Right forelimb (tissue), 1 donor: ENCODE measurements around the gene OR2B2.
"Not testable (repeated sequence)": the region's sequence is repeated elsewhere in the genome, so short reads cannot be mapped to it uniquely, and the experiment has no call there.

Experiments used
- DNase-seq: peaks from one replicate; pipeline ENCODE4 v3.0.0-alpha.2; 2018

Gene OR2B2

DNA sequence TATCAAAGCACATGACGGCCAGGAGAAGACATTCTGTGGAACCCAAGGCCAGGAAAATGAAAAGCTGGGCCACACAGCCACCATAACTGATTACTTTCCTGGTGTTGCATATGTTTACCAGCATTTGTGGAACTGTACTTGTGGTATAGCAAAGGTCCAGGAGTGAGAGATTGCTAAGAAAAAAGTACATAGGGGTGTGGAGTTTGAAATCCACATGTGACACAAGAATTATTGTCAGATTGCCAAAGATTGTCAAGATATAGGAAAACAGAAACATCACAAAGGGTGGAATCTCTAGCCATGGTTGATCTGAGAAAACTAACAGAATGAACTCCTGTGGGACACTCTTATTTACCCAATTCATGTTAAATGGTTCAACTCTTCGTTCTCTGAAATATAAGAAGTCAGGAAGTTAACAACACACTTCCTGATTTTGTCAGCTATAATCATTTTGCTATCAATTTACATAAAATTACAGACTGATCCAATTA, at the start of gene OR2B2:
Gene OR2B2 (minus strand): TSS at position 441 of the 491 bp plus-strand sequence. CDS start 77 bp downstream, at position 364.
- DNase-seq = no peak

GRCh38 chr6:27957516-27957915, 45.3 kb upstream of the OR2B2 start:
- no peak for DNase-seq

DNA sequence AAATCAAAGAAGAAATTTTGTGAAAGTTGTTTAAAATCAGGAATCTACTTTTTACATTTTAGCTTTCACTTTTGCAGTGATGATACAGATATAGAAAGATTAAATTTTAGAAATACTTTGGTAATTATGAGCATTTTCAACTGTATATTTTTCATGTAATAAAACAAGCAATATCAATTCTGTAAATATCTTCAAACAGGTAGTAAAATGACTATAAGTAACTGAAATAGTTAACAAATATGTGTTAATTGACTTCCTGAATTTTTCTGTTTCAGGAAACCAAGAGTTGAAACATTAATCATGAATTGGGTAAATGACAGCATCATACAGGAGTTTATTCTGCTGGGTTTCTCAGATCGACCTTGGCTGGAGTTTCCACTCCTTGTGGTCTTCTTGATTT, 44.7 kb upstream of the OR2B2 start, which contains the start of gene OR2B6:
Gene OR2B6 (plus strand): TSS at position 301 of the 400 bp plus-strand sequence. CDS start 0 bp downstream, at position 301.
- DNase-seq = no peak

GRCh38 chr6:27951040-27951439, 38.8 kb upstream of the OR2B2 start:
- no peak for DNase-seq

DNA sequence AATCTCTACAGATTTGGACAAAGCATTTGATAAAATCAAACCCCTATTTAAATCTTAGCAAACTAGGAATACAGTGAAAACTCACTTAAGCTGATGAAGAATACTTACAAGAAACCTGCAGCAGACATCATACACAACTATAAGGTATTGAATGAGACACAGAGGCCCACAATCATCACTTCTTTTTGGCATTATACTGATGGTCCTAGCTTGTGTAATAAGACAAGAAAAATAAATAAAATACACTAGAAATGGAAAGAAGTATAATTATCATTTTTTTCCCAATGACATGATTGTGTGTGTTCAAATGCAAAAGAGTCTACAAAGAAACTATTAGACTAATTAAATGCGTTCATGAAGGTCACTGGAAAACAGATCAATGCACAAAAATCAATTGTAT, 36.0 kb upstream of the OR2B2 start:
- DNase-seq = no peak

DNA sequence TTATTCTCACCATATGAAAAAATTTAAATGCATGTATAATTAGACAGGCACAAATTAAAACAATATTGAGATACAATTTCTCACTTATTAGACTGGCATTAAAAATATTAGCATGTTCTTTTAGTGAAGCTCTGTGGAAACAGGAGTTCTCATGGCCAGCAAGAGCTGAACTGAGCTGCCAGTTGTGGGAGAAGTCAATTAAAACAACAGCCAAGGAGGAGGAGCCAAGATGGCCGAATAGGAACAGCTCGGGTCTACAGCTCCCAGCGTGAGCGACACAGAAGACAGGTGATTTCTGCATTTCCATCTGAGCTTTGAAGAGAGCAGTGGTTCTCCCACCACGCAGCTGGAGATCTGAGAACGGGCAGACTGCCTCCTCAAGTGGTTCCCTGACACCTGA, 30.9 kb upstream of the OR2B2 start:
- not testable (repeated sequence) for DNase-seq

GRCh38 chr6:27940766-27941165, 28.6 kb upstream of the OR2B2 start:
- DNase-seq = no peak

GRCh38 chr6:27931209-27931608, 19.0 kb upstream of the OR2B2 start:
- no peak for DNase-seq

DNA sequence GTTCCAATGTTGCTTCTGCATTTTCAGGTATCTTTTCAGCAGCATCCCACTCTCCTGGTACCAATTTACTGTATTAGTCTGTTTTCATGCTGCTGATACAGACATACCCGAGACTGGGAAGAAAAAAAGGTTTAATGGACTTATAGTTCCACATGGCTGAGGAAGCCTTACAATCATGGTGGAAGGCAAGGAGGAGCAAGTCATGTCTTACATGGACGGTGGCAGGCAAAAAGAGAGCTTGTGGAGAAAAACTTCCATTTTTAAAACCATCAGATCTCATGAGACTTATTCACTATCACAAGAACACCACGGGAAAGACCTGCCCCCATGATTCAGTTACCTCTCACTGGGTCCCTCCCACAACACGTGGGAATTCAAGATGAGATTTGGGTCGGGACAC, 17.7 kb upstream of the OR2B2 start:
- DNase-seq = not testable (repeated sequence)

DNA sequence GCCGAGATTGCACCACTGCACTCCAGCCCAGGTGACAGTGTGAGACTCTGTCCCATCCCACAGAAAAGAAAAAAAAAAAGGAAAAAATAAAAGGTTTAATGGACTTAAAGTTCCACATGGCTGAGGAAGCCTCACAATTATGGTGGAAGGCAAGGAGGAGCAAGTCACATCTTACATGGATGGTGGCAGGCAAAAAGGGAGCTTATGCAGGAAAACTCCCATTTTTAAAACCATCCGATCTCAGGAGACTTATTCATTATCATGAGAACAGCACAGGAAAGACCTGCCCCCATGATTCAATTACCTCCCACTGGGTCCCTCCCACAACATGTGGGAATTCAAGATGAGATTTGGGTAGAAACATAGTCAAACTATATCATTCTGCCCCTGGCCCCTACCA, 15.8 kb upstream of the OR2B2 start:
- DNase-seq = not testable (repeated sequence)

DNA sequence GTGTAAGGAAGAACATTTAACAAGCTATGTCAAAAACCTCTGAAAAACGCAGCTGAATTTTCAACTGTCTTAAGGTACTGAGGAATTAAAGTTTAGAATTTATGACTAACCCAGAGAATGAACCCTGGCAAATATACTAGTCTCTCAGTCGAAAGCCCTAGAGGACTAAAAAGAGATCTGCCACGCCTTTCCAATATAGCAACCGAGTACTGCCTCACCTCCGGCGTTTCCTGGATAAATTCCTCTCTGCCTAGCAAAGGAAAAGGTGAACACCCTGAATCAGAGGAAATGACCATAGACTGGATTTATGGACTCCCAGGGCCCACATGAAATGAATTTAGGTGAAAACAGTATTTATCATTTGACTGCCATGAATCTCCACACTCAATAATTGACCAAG, 12.0 kb upstream of the OR2B2 start:
- DNase-seq = no peak

GRCh38 chr6:27922949-27923348, 10.8 kb upstream of the OR2B2 start:
- DNase-seq = no peak

GRCh38 chr6:27908017-27908416, 4.2 kb downstream of the OR2B2 start:
- no peak for DNase-seq

DNA sequence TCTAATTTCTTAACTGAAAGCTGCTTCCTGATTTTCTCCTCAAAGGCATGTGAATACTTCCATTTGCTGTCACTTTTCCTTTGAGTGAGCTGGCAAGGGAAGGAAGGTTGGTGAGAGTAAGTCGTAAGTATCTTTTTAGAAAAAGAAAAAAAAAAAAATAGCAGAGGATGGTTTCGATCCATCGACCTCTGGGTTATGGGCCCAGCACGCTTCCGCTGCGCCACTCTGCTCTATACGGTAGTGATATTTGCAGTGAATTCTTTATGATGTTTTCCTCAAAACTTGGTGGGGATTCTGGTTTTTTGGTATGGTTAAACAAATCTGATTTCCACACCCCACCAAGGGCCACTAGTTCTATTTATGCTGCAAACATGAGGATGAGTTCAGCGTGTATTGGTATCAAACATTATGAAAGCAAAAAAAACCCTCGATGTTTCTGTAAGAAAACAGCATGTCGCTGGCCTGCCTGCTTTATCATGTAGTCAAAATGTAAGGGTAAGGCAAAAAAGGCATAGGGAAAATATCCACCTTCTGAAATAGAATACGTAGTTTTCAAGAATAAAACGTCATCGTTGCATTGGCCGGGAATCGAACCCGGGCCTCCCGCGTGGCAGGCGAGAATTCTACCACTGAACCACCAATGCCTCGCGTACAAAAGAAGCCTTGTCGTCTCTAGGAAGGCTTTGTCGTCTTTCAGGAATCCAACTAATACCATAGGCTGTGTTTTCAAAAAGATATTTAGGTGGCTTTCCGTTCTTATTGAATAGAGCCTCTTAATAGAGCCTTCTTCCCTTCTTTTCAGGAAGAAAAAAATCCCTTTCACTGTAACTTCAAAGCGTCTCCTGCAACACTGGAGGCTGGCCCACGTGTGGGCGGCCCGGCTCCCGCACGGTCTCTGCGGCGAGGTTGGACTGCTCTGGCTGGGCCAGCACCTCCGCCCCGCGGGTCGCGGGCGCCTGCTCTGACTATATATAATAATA, 9.6 kb downstream of the OR2B2 start:
- DNase-seq = peak; percentile 96

DNA sequence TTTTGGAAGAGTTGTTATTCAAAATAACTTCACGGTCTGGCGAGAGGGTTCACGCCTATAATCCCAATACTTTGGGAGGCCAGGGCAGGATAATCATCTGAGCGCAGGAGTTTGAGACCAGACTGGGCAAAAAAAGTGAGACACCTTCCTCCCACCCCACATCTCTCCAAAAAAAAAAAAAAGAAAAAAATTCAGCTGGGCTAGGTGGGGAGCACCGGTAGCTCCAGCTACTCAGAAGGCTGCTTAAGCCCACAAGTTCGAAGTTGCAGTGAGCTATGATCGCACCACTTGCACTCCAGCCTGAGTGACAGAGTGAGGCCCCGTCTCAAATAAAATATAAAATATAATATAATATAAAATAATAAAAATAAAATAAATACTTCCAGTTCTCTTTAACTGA, 10.4 kb downstream of the OR2B2 start:
- DNase-seq = no peak

GRCh38 chr6:27900197-27900596, 12.0 kb downstream of the OR2B2 start:
- not testable (repeated sequence) for DNase-seq

- DNase-seq = no peak
Measured at GRCh38 chr6:27899543-27899942, 12.7 kb downstream of the OR2B2 start.

DNA sequence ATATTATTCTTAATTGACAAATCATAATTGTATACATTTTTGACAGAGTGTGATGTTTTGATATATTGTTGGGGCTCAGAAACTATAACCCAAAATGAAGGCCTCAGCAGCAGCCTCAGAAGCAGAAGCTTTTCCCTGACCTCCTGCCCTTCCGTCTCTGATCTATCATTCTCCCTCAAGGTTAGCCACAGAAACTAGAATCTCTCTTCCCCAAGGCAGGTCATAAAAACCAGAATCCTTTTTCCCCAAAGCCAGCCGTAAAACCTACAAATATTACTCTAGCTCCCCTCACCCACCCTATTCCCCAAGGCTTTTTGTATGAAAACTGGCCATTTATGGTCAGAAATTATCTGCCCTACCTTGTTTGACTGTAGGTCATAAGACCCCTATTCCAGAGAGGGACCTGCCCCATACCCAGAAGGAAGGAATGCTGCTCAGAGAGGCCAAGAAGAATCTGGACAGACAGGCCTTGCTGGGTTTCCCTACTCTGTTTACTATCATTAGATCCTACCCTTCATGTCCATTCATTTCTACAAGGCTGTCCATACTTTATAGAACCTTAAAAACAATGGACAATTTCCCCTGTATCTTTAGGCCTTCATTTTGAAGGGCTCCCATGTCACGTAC, 14.5 kb downstream of the OR2B2 start:
- no peak for DNase-seq

DNA sequence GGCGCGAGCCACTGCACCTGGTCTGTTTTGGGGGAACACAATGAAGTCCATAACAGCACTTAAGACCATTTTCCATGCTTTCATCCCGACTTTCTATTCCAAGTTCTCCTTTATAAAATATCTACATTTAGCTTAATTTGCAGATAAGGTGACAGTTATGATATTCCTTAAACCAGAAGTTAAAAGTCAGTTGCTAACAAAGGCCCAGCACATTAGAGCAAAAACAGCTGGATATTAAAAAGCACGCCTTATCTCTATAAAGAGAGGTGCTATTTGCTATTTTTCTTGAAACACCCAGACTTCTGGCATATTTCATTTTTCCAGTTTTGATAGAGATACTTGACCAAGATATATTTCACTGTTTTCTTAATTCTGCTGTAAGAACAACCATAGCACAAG, 15.8 kb downstream of the OR2B2 start:
- no peak for DNase-seq

DNA sequence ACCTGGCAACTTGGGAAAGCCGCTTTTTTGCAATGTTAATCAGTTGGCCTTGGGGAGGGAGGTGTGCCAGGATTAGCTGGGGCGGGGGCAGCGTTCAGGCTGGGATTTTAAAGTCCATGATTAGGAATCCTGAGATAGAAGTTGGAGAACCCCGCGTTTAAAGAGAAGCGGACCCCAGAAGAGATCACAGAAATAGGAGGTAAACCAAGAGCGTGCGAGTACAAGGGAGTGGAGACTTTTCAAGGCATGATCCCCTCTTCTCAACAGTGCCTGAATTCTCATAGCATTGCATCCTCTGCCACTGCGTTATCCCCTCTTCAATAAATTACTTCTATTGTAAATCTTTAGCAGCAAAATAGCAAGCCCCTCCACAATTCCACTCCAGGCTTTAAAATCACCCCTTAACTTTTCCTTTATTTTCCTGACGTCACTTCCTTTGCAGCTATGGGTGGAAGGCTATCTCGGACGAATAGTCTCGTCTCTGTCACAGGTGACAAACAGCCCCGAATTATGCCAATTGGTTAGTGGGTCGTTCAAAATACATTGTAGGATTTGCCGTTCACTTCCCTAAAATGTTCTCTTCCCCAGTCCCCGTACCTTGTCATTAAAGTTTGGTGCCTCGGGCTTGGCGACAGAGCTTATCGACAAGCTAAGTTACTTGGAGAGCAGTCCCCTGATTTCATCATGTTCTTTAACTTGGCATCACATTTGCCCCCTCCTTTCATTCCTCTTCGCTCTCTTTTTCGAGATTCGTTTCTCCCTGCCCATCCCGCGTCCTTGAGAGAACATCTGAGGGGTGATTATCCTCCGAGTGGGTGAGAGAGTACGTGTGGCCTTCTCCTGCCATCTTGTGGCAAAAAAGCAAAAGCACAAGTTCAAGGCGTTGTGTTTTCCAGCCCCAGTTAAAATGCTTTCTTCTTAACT, 17.1 kb downstream of the OR2B2 start:
- DNase-seq = peak; percentile 77

DNA sequence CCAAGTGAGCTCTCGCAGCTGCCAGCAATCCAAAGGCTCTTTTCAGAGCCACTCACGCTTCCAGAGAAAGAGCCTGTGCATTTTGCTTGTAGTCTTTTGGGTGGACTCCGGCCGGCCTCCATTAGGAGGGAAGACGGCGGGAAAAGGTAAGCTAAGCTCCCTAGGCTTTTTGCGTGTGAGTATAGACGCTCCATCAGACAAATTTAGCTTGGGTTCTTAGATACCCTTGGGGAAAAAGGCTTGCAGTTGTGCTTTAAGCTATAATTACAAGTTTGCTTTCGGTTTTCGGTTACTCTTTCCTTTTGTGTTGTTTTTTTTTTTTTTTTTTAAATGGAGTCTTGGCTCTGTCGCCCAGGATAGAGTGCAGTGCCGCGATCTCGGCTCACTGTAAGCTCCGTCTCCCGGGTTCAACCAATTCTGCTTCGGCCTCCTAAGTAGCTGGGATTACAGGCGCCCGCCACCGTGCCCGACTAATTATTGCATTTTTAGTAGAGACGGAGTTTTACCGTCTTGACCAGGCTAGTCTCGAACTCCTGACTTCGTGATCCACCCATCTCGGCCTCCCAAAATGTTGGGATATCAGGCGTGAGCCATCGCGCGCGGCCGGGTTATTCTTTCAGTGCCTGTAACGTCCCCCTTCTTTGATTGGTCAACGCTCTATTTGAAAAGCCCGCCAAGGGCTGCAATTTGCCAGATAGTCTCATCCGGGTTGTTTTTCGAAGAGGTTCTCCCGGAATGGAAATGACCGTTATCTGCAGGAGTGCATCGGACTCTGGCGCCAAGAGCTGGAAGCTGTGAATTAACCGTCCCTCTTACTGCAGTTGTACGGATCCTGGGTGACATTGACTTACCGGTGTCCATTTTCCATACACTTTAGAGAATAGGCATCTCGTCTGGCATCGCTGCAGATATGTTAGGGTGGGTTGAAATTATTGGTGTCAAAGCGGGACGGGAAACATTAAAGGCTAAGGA, 18.1 kb downstream of the OR2B2 start:
- peak; percentile 91 for DNase-seq
